ENCODE data around the gene COMMD1. TPM values are rescaled to one million over a fixed set of nuclear protein-coding genes. Genes with fewer than 3 reads are reported as not detected.
"Not testable (repeated sequence)": the region's sequence is repeated elsewhere in the genome, so short reads cannot be mapped to it uniquely, and the experiment has no call there.

The COMMD1 gene
- 56.6 and 75.8 TPM in 2 replicates for total RNA-seq (2014; rRNA removed; shearing (Covaris generic))

DNA sequence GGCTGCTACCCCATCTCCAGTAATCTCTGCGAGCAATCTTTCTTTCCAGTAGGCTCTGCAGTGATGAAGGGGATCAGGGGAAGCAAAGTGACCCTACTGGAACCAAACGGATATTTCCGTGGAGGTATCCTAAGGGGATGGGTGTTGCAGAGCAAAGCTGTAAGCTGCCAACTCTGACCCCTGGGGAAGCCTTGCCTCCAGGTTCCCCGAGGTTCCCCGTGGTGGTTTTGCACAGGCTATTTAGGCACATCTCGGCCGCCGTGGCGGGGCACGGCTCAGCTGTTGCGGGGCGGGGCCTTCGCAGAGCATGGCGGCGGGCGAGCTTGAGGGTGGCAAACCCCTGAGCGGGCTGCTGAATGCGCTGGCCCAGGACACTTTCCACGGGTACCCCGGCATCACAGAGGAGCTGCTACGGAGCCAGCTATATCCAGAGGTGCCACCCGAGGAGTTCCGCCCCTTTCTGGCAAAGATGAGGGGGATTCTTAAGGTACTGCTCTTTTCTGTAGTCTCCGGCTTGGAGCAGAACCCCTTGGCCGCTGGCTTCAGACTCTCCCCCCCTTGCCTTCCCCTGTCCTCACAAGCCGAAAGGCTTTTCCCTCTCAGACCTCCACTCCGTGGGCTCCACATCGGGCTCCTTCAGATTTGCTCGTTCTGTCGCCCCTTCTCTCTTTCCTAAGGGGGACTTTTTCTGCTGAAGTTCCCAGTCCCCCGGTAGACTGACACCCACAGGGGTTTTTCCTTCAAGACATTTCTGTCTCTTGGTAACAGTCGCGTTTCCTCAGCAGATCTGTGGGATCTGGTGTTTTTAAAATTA is at the start of gene COMMD1:
COMMD1 (plus strand) TSS at position 303 of the 814 bp plus-strand sequence; CDS start at position 308, 5 bp downstream.
- DNase-seq (ENCODE audit: low read depth), result peak; percentile 79

DNA sequence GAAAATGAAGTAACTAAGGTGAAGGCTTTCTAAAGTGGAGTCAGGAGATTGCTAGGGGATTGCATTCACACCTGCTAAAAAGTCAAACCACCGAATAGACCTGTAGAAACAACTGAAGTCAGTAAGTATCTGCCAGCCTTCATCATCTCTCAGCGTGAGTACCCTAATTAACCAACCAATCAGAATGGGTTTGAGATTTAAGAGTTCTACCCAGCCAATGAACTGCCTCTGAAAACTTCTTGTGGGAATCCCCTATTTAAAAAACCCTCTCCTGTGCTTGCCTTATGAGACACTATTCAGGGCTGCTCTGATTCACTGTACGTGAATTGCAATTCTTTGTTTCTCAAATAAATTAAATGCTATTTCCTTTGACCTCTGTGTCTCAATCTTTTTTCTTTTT is 48.2 kb upstream of the COMMD1 start:
- no peak for DNase-seq (ENCODE audit: low read depth)

DNA sequence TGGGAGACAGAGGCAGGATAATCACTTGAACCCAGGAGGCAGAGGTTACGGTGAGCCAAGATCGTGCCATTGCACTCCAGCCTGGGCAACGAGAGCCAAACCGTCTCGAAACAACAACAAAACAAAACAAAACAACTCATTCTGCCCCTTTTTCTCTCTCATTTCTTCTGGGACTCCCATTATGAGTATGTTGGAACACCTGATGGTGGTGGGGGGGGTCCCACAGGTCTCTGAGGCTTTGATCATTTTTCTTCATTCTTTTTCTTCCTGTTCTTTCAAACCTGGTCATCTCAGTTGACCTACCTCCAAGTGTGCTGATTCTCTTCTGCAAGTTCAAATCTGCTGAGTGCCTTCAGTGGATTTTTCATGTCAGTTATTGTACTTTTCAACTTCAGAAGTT is 43.4 kb upstream of the COMMD1 start:
- DNase-seq (ENCODE audit: low read depth), result no peak

DNA sequence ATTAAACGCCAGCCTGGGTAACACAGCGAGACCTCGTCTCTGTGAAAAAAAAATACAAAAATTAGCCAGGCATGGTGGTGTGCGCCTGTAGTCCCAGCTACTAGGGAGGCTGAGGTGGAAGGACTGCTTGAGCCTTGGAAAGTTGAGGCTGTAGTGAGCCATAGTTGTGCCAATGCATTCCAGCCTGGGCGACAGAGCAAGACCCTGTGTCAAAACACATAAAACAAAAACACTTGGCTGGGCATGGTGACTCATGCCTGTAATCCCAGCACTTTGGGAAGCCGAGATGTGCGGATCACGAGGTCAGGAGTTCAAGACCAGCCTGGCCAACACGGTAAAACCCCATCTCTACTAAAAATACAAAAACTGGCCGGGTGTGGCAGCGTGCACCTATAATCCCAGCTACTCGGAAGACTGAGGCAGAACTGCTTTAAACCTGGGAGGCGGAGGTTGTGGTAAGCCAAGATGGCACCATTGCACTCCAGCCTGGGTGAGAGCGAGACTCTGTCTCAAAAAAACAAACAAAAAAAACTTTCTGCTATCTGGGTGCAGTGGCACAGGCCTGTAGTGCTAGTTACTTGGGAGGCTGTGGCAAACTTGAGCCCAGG is 38.9 kb upstream of the COMMD1 start:
- DNase-seq (ENCODE audit: low read depth), result not testable (repeated sequence)

DNA sequence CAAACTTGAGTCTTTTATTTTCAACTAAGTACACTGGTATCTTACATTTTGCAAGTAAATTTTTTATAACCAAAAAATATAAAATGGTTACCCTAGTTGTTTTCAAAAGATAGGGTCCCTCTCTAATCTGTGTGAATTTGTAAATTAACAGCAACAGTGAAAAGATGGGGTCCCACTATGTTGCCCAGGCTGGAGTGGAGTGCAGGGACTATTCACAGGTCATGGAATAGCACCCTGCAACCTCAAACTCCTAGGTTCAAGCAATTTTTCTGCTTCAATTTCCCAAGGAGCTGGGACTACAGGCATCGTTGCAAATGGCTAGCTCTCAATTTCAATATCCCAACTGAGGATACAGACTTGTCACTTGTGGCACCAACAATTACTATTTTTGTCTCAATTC is 29.1 kb upstream of the COMMD1 start:
- DNase-seq (ENCODE audit: low read depth), result no peak

DNA sequence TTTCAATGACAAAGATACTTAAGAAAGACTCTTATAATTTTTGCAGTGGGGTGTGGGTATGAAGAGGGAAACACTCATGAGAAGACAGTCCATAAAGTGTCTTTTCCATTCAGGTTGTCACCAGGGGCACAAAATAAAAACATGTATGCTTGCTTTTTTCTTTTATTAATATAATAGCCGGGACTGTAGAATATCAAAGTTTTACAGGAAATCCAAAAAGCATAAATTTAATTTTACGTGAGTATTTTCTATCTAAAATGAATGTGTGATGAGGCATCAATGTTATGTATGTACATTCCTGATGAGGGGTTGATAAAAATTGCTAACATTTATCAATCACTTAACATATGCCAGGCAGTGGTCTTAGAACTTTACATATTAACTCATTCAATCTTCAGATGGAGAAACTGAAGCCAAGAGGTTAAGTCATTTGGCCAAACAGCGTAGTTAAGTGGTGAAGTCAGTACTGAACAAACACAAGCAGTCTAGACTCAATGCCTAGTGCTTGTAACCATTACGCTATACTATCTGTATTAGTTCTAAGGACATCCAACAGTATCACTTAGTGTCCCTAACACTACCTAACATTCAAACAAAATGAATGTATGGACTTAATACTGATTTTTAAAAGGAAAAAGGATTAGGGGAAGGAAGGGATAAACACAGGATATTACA is 27.8 kb upstream of the COMMD1 start:
- no peak for DNase-seq (ENCODE audit: low read depth)

DNA sequence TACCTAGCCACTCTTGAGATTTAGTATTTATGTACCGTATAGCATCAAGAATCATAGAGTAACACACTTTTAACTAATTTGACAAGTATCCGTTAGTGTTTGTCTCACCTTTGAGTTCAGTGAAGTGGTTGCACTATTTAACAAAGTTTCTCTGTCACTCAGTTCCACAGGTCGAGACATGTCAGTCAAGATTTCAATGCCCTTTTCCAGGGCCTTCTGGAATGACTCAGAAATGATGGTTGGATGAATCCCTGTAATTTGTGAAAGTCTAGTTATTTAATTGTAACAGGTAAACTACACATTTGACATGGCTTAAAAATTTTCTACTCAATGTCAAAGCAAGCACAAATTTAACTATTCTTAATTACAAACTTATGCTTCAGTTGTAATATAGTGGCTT is 26.7 kb upstream of the COMMD1 start:
- no peak for DNase-seq (ENCODE audit: low read depth)

DNA sequence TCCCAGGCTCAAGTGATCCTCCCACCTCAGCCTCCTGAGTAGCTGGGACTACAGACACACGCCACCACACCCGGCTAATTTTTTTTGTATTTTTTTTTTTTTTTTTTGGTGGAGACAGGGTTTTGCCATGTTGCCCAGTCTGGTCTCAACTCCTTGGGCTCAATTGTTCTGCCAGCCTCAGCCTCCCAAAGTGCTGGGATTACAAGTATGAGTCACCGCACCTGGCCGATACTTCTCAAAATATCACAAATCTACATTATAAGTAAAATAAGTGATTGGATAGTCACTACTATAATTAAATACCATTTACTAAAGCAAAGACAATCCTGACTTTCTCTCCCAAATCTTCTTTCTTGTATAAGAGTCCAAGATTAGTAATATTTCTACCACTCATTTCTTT is 26.1 kb upstream of the COMMD1 start:
- not testable (repeated sequence) for DNase-seq (ENCODE audit: low read depth)

DNA sequence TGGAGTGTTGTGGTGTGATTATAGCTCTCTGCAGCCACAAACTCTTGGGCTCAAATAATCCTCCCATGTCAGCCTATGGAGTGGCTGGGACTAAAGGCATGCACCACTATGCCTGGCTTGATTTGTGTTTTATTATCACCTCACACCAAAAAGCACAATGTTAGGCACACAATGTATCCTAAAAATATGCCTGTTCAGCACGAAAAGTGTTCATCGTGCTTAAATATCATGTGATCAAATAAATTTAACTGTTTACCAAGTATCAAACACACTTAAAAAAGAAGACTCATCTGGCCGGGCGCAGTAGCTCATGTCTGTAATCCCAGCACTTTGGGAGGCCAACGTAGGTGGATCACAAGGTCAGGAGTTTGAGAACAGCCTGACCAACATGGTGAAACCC is 22.6 kb upstream of the COMMD1 start:
- no peak for DNase-seq (ENCODE audit: low read depth)

DNA sequence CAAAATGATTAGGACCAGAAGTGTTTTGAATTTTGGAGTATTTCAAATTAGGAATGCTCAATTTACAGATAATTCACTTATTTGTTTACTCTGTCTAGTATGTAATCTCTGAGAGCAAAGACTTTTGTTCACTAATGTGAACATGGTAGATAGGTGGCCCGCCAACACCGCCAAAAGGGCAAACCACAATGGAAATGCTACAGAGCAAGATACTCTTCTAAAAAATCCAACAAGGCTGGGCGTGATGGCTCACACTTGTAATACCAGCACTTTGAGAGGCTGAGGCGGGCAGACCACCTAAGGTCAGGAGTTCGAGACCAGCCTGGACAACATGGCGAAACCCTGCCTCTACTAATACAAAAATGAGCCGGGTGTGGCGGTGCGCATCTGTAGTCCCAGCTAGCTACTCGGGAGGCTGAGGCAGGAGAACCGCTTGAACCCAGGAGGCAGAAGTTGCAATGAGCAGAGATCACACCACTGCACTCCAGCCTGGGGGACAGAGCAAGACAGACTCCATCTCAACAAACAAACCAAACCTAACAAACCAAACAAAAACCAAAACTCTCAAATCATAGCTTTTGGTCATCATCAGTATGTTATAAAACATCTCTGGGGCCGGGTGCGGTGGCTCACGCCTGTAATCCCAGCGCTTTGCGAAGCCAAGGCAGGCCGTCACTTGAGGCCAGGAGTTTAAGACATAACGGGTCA is 19.4 kb upstream of the COMMD1 start:
- DNase-seq (ENCODE audit: low read depth), result no peak

DNA sequence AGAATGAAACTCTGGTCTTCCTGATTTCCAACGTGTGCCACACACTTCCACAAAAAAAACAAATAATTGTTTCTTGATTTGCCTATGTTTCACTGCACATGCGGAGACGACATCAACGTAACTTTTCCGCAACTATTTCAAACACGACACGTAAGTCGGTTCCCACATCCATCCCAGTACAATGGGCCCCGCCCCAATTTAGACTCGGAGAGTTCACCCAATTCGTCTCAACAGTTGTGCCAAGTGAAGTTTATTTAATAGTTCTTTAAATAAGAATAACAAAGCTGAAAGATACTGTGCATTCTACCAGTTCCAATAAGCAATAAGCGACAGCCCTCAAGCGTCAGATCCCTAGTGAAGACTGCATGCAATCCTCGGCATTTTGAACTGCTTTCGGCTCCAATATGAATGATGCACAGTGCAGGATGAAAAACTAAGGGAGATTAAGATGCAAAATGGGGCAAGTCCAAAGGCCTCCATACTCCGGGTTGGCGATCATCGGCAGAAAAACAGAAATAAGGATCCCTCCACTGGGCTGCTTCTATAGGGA is 17.7 kb upstream of the COMMD1 start:
- DNase-seq (ENCODE audit: low read depth), result peak; percentile 10

DNA sequence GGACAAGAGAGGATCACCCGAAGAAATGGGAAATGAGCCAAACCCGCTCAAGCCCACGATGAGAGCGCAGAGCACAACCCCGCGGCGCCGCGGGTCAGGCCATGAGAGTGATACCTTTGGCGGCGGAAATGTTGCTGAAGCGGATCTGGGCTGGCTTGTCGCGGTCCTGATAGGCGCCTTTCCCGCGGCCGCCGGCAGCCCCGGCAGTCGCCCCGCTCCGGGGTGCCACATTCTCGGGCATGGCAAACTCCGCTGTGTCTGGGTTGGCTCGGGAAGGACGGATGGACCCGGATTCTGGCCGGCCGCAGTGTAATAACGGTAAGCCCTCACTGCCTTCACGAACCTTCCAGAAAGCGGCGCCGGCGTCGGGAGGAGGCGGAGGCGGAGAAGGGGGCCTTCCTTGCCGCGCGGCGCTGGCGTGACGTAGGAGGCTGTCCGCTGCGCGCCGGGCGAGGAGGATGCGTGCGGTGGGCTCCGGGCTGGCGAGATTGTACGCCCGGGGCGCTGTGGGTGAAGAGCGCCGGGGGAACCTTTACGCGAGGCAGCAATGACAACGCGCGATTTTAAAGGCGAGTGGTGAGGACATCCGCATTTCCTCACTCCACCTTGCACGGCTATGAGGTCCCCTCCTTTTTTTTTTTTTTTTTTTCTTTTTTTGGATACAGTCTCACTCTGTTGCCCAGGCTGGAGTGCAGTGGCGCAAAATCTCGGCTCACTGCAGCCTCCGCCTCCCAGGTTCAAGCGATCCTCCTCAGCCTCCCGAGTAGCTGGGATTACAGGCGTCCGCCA is 17.0 kb upstream of the COMMD1 start, which contains the start of gene CCT4:
CCT4 (minus strand) TSS at position 390 of the 789 bp plus-strand sequence; CDS start at position 241, 149 bp downstream.
- peak; percentile 90 for DNase-seq (ENCODE audit: low read depth)

DNA sequence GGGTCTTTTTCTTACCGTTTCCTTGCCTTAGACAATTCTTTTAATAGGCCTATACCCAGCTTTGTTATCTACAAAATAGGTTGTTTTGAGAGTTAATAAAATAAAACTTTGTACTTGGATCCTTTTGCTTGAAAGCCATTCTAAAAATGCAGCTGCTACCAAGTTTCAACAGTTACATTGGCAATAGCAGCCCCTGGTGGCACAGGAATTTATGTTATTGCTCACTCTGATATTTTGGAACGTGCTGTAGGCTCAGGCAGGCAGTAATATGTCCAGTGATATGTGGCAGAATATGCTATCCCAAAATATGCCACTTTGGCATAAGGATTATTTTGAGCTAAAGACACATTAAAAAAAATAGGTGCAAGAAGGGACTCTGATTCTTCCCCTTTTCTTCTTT is 6.7 kb upstream of the COMMD1 start:
- no peak for DNase-seq (ENCODE audit: low read depth)

DNA sequence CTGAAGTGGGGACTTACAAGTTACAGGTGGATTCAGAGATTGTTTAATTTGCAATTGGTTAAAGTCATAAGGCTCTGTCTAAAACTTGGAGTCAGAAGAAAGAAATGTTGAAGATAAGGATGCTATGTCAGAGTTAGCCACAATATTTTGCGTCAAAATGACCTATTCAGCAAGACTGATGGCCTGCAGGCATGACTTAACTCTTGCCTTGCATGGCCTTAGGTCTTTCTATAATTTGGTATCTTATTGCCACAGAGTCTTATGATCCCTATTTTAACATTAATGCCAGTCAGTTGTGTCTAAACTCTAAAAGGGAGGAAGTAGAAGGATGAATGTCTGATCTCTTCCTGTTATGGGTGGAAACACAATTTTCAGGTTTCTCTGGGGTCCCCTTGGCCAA is 5.2 kb upstream of the COMMD1 start:
- no peak for DNase-seq (ENCODE audit: low read depth)

DNA sequence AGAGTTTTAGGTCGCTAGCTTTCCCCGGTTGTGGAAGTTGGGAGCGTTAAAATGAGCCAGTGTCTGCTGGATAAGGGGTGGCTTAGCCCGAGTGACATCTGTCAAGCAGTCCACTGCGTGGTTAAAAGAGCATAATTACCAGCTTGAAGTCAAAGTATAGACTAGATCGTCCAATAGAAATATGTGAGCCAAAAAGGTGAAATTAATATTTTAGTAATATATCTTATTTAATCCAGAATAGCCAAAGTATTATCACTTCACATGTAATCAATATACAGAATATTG is 654 bp downstream of the COMMD1 start:
- DNase-seq (ENCODE audit: low read depth), result no peak

DNA sequence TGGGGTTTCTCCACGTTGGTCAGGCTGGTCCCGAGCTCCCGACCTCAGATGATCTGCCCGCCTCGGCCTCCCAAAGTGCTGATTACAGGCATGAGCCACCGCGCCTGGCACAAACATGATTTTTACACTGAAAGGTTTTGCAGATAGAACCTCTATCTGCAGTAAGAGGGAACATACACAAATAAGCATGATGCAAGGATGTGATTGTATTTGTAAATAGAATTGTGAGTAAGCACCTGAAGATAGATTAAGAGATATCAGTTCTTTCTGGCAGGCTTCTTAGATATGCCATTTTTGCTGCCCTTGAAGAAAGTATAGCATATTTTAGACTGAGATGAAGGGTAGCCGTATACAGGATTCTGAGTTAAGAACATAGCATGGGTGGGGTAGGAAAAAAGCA is 3.6 kb downstream of the COMMD1 start:
- no peak for DNase-seq (ENCODE audit: low read depth)

DNA sequence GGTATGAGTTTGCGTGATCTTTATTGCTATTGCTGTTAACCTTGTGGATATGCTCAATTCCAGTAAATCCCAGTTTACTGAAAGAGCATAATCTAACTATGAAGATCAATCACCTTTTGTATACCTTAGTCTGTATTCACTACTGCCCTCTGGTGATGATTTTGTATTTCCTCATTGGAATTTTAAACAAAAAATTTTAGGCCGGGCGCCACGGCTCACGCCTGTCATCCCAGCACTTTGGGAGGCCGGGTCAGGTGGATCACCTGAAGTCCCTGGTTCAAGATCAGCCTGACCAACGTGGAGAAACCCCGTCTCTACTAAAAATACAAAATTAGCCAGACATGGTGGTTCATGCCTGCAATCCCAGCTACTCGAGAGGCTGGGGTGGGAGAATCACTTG is 5.1 kb downstream of the COMMD1 start:
- DNase-seq (ENCODE audit: low read depth), result no peak

DNA sequence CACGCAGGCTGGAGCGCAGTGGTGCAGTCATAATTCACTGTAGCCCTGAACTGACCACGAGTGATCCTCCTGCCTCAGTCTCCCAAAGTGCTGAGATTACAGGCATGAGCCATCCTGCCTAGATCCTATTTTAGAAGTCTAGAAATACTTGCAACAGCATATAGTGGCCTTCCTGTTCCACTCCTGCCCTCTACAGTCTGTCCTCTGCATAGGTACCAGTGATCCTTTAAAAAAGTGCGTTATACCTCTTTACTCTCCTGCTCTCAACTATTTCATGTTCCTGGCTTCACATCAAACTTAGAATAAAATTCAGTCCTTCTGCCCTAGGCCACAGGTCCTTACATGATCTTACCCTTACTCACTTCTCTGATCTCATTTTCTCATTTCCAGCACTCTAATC is 6.0 kb downstream of the COMMD1 start:
- no peak for DNase-seq (ENCODE audit: low read depth)

DNA sequence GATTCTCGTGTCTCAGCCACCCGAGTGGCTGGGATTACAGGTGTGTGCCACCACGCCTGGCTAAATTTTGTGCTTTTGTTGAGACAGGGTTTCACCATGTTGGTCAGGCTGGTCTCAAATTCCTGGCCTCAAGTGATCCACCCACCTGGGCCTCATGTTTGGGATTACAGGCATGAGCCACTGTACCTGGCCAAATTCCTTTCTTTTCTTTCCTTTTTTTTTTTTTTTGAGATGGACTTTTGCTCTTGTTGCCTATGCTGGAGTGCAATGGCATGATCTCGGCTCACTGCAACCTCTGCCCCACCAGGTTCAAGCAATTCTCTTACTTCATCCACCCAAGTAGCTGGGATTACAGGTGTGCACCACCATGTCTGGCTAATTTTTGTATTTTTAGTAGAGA is 9.3 kb downstream of the COMMD1 start:
- not testable (repeated sequence) for DNase-seq (ENCODE audit: low read depth)

DNA sequence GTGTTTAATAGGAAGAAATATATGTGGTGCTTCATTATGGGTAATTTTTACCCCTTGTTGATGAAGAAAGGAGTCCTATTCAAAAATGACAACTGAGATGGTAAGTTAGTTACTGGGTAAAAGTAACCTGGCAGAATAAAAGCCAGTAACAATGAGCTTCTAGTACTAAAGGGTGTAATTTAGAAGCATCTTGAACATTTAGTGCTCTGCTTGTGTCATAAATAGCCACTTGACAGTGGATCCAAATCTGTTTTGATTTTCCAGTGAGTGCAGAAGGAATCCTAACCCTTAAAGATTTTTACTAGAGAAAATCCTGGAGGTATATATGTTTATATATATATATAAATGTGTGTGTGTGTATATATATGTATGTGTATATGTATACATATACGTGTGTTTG is 15.1 kb downstream of the COMMD1 start:
- no peak for DNase-seq (ENCODE audit: low read depth)

DNA sequence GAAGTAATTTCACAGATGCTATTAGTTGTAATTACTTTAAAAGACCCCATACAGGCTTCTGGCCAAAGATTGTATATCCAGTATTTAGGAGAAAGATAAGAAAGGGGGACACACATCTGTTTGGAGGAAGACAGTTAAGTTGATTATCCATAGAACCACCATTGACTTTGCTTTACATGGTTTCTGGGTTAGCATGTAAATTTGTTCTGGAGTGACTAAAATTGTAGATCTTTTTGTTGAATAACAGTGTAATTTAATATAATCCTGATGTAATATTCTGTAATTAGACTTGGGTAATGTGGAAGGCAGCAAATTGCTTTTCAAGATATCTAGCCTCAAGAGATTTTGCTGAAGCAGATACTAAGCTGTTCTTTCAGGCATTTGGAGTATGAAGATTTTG is 17.2 kb downstream of the COMMD1 start:
- no peak for DNase-seq (ENCODE audit: low read depth)
